HG03342 (cell line): ENCODE data around the gene C12orf76.
"Not testable (repeated sequence)": the region's sequence is repeated elsewhere in the genome, so short reads cannot be mapped to it uniquely, and the experiment has no call there.

Source experiments
- ATAC-seq: cut with Tn5 transposase; IDR thresholded peaks from one replicate; pipeline ENCODE4 v1.9.1; 2021; ENCODE audit warnings: mild to moderate bottlenecking, moderate library complexity; ENCODE audit not compliant: unreplicated experiment

The C12orf76 gene

GRCh38 chr12:110024051-110024450 is 24.3 kb downstream of the C12orf76 start:
- no peak for ATAC-seq

GRCh38 chr12:110023059-110023980 is 25.0 kb downstream of the C12orf76 start:
- no peak for ATAC-seq

- no peak for ATAC-seq
Observed at GRCh38 chr12:110020956-110021355, 27.4 kb downstream of the C12orf76 start.

GRCh38 chr12:110015132-110015531 is 33.2 kb downstream of the C12orf76 start:
- ATAC-seq, result no peak

GRCh38 chr12:110012659-110013058 is 35.7 kb downstream of the C12orf76 start:
- ATAC-seq, result no peak

GRCh38 chr12:110012137-110012536 is 36.2 kb downstream of the C12orf76 start:
- peak; percentile 57 for ATAC-seq

GRCh38 chr12:110010853-110011723 is 37.2 kb downstream of the C12orf76 start:
- ATAC-seq, result no peak

- not testable (repeated sequence) for ATAC-seq
Observed at GRCh38 chr12:110008681-110009398, 39.5 kb downstream of the C12orf76 start.

GRCh38 chr12:110007881-110008280 is 40.4 kb downstream of the C12orf76 start:
- no peak for ATAC-seq

GRCh38 chr12:110006115-110006514 is 42.2 kb downstream of the C12orf76 start:
- ATAC-seq, result no peak

GRCh38 chr12:110005319-110005973 is 42.9 kb downstream of the C12orf76 start:
- ATAC-seq, result peak; percentile 54

GRCh38 chr12:110004598-110004997 is 43.7 kb downstream of the C12orf76 start:
- no peak for ATAC-seq

GRCh38 chr12:110002676-110003515 is 45.4 kb downstream of the C12orf76 start:
- ATAC-seq, result no peak

- no peak for ATAC-seq
Observed at GRCh38 chr12:110001596-110001995, 46.7 kb downstream of the C12orf76 start.

GRCh38 chr12:109999983-110000505 is 48.3 kb downstream of the C12orf76 start:
- no peak for ATAC-seq

GRCh38 chr12:109999649-109999971 is 48.7 kb downstream of the C12orf76 start:
- ATAC-seq, result no peak

- peak; percentile 47 for ATAC-seq
Observed at GRCh38 chr12:109998904-109999648, 49.2 kb downstream of the C12orf76 start, which contains the start of gene ANKRD13A. ANKRD13A (plus strand) TSS chr12:109999430; CDS start chr12:109999689, 259 bp downstream.

- ATAC-seq, result no peak
Observed at GRCh38 chr12:109998241-109998903, 50.0 kb downstream of the C12orf76 start.
